HepG2 (cell line): Measurements from ENCODE around the gene ALDOA. TPM values are rescaled to one million over a fixed set of nuclear protein-coding genes. Genes with fewer than 3 reads are reported as not detected.

Experiments
- ARHGAP35 ChIP-seq: sonication (generic); formaldehyde crosslinking; IDR thresholded peaks from 2 replicates; pipeline ENCODE4 v1.9.0; 2022; ENCODE audit warnings: mild to moderate bottlenecking, inconsistent platforms, moderate library complexity, missing genetic modification reagents, borderline replicate concordance
- EED ChIP-seq: sonication (generic); formaldehyde crosslinking; IDR thresholded peaks from 2 replicates; pipeline ENCODE4 v1.5.0; 2020; ENCODE audit warnings: mild to moderate bottlenecking, missing genetic modification reagents
- GABPA ChIP-seq, 2 experiments: IDR thresholded peaks; 2 replicates each; pipeline ENCODE4 v1.6.1; 2011 to 2016; ENCODE audit warnings: low read depth in 2 of 2, low read length in 1 of 2, missing biosample characterization in 1 of 2, missing genetic modification characterization in 1 of 2
- HNRNPLL ChIP-seq: fragments of 200-400 bp; formaldehyde crosslinking; IDR thresholded peaks from 2 replicates; pipeline ENCODE4 v1.6.1; 2017; ENCODE audit warnings: mild to moderate bottlenecking, low read depth, low read length; ENCODE audit not compliant: poor library complexity, severe bottlenecking
- MAFF ChIP-seq: IDR thresholded peaks from 2 replicates; pipeline ENCODE4 v1.6.1; 2011; ENCODE audit warnings: low read depth, low read length, improper control_type of control experiment
- NR2C2 ChIP-seq: sonication (generic); formaldehyde crosslinking; IDR thresholded peaks from 2 replicates; pipeline ENCODE4 v1.4.0; 2020; ENCODE audit warnings: missing genetic modification reagents, mild to moderate bottlenecking, moderate library complexity, borderline replicate concordance
- THRA ChIP-seq: sonication (generic); formaldehyde crosslinking; IDR thresholded peaks from 2 replicates; pipeline ENCODE4 v1.4.0; 2020; ENCODE audit warnings: missing genetic modification reagents, borderline replicate concordance
- ZNF160 ChIP-seq: sonication (generic); formaldehyde crosslinking; IDR thresholded peaks from 2 replicates; pipeline ENCODE4 v1.8.0; 2022; ENCODE audit warnings: mild to moderate bottlenecking, inconsistent platforms, missing genetic modification reagents
- ZNF253 ChIP-seq: sonication (generic); formaldehyde crosslinking; IDR thresholded peaks from 2 replicates; pipeline ENCODE4 v1.8.0; 2022; ENCODE audit warnings: mild to moderate bottlenecking, missing genetic modification reagents, borderline replicate concordance
- ZNF879 ChIP-seq: sonication (generic); formaldehyde crosslinking; IDR thresholded peaks from 2 replicates; pipeline ENCODE4 v1.8.1; 2023; ENCODE audit warnings: missing genetic modification reagents
- ZSCAN9 ChIP-seq: IDR thresholded peaks from 2 replicates; pipeline ENCODE4 v1.6.1; 2016; ENCODE audit warnings: borderline replicate concordance
- polyA plus RNA-seq, 8 experiments: library from polyadenylated mRNA; depleted of rRNA in 3 of 8; stranded (reverse) in 7 of 8; unstranded in 1 of 8; fragments of >200 nt; fragmentation: Illumina TruSeq in 4 of 8; extraction: Trizol in 4 of 8; gene quantifications; 2 replicates each; pipeline versions ENCODE4 v1.2.1 to v1.2.3, GENCODE V29; 2011 to 2016; ENCODE audit warnings: low read depth in 4 of 8, missing spikeins in 1 of 8, mixed read lengths in 1 of 8; ENCODE audit not compliant: insufficient read depth in 1 of 8
- total RNA-seq, 5 experiments: library from RNA; depleted of rRNA; stranded (reverse); fragments of >200 nt; fragmentation: Illumina TruSeq; extraction: Trizol; gene quantifications; 2 replicates each; pipeline ENCODE4 v1.2.3, GENCODE V29; 2016; ENCODE audit warnings: low read depth in 1 of 5
- TF ChIP-seq, protein P1 (sequence below): sonication (generic); formaldehyde crosslinking; IDR thresholded peaks from 2 replicates; pipeline ENCODE4 v1.4.0; 2020; ENCODE audit warnings: missing genetic modification reagents
- TF ChIP-seq, protein P2 (sequence below): IDR thresholded peaks from 2 replicates; pipeline ENCODE4 v1.6.1; 2016
- TF ChIP-seq, protein P3 (sequence below): sonication (generic); formaldehyde crosslinking; IDR thresholded peaks from 2 replicates; pipeline ENCODE4 v1.8.1; 2023; ENCODE audit warnings: missing genetic modification reagents, mild to moderate bottlenecking, borderline replicate concordance

Gene ALDOA
- total and polyA plus RNA-seq, 2 of the 13 experiments (the other 11 are each of a cell fraction or from before 2014, with no cell fraction given): 925 to 1,884 TPM

DNA sequence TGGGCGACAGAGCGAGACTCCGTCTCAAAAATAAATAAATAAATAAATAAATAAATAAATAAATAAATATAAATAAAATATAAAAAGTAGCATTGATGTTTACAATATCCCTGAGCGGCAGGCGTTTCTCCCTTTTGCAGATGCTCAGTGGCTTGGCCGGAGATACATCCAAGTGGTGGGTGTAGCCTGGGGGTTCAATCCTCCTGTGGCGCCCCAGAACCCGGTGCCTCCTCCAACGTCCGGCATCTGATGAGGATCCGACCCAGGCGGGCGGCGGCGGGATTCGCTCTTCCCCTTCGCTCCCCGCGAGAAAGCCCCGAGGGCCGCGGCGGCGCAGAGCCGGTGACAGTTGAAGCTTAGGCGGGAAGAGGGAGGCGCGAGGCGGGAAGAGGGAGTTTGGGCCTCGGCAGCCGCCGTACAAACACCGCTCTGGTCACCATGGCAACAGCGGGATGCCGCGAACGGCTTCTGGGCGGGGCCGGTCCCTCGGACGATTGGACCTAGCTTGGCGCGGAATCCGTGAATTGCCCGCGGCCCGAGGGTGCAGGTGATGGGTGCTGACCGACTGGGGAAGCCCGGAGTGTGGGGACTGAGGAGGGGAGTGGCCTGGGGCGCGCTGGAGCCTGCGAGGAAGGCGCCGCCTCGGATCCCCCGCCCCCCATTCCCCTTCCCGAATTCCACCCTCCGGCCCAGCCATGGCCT, 12.7 kb upstream of the ALDOA start (continued):
- TF ChIP-seq, protein P1, sequence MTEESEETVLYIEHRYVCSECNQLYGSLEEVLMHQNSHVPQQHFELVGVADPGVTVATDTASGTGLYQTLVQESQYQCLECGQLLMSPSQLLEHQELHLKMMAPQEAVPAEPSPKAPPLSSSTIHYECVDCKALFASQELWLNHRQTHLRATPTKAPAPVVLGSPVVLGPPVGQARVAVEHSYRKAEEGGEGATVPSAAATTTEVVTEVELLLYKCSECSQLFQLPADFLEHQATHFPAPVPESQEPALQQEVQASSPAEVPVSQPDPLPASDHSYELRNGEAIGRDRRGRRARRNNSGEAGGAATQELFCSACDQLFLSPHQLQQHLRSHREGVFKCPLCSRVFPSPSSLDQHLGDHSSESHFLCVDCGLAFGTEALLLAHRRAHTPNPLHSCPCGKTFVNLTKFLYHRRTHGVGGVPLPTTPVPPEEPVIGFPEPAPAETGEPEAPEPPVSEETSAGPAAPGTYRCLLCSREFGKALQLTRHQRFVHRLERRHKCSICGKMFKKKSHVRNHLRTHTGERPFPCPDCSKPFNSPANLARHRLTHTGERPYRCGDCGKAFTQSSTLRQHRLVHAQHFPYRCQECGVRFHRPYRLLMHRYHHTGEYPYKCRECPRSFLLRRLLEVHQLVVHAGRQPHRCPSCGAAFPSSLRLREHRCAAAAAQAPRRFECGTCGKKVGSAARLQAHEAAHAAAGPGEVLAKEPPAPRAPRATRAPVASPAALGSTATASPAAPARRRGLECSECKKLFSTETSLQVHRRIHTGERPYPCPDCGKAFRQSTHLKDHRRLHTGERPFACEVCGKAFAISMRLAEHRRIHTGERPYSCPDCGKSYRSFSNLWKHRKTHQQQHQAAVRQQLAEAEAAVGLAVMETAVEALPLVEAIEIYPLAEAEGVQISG (CRISPR knock-in tag): peak; percentile 91
- TF ChIP-seq, protein P2, sequence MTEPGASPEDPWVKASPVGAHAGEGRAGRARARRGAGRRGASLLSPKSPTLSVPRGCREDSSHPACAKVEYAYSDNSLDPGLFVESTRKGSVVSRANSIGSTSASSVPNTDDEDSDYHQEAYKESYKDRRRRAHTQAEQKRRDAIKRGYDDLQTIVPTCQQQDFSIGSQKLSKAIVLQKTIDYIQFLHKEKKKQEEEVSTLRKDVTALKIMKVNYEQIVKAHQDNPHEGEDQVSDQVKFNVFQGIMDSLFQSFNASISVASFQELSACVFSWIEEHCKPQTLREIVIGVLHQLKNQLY: peak; percentile 72
- TF ChIP-seq ZNF253 (CRISPR knock-in tag) (peak; percentile 83), EED (peak; percentile 91; the same call in 1 of the 2 replicates), MAFF (no peak), ZNF160 (CRISPR knock-in tag) (peak; percentile 90; the same call in 1 of the 2 replicates), NR2C2 (CRISPR knock-in tag) (peak; percentile 52; the same call in 1 of the 2 replicates), GABPA (IDR thresholded peaks at IDR 0.05; ENCODE audit: low read depth, low read length) (no peak), GABPA (CRISPR knock-in tag; IDR thresholded peaks at IDR 0.05; ENCODE audit: low read depth) (peak; percentile 69), ZNF879 (CRISPR knock-in tag) (0 out of 2 replicates have a peak, but pooled peaks have one; percentile 88), THRA (CRISPR knock-in tag) (peak; percentile 87), HNRNPLL (peak; percentile 85), ZSCAN9 (CRISPR knock-in tag) (peak; percentile 96), ARHGAP35 (CRISPR knock-in tag) (peak; percentile 96)
- TF ChIP-seq, protein P3, sequence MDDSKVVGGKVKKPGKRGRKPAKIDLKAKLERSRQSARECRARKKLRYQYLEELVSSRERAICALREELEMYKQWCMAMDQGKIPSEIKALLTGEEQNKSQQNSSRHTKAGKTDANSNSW (CRISPR knock-in tag): peak; percentile 90; the same call in 1 of the 2 replicates
